CD4-positive, alpha-beta T cell (primary cell): ENCODE results near the gene GLI2. TPM values are rescaled to one million over a fixed set of nuclear protein-coding genes. Genes with fewer than 3 reads are reported as not detected.

ENCODE experiments used
- ATAC-seq: fragments of 200-7000 bp; cut with Tn5 transposase; one replicate; pipeline ENCODE4 v1.10.0; 2022; ENCODE audit warnings: mild to moderate bottlenecking; ENCODE audit not compliant: poor library complexity
- CTCF ChIA-PET: fragments of 350-600 bp; sonication (Branson Sonifier 250); formaldehyde crosslinking; loops from one replicate; lab custom pipeline; 2021; ENCODE audit warnings: antibody characterized with exemption, inconsistent platforms; lab: Charles Lee
- POLR2A ChIA-PET: fragments of 350-600 bp; sonication (Branson Sonifier 250); formaldehyde crosslinking; loops from one replicate; lab custom pipeline; 2021; ENCODE audit warnings: antibody characterized with exemption, inconsistent platforms; lab: Charles Lee
- DNase-seq, 14 experiments: peaks; one replicate each; pipeline ENCODE4 v3.0.0-alpha.2; 2013 to 2020; ENCODE audit warnings: mixed read lengths in 2 of 14
- H3K27ac ChIP-seq, 2 donors: one replicate each; pipeline versions ENCODE4 v1.5.1 to v1.7.0; 2013; ENCODE audit warnings: low read length in 2 of 2, low read depth in 1 of 2, mild to moderate bottlenecking in 1 of 2
- H3K27me3 ChIP-seq, 2 experiments: 1 replicate in 1 of 2; 2 replicates in 1 of 2; pipeline versions ENCODE4 v1.6.1 to v1.7.0; 2013; ENCODE audit warnings: low read length in 2 of 2, control low read depth in 1 of 2, mild to moderate bottlenecking in 1 of 2, moderate library complexity in 1 of 2; ENCODE audit not compliant: insufficient read depth in 2 of 2, control insufficient read depth in 1 of 2
- H3K36me3 ChIP-seq: one replicate; pipeline ENCODE4 v1.6.1; 2013; ENCODE audit warnings: low read length, control low read depth; ENCODE audit not compliant: insufficient read depth
- H3K4me1 ChIP-seq: one replicate; pipeline ENCODE4 v1.6.1; 2013; ENCODE audit warnings: low read length, control low read depth; ENCODE audit not compliant: insufficient read depth
- H3K4me3 ChIP-seq: one replicate; pipeline ENCODE4 v1.5.1; 2013; ENCODE audit warnings: mild to moderate bottlenecking, low read length, moderate library complexity
- H3K9me3 ChIP-seq, 2 experiments: 1 replicate in 1 of 2; 2 replicates in 1 of 2; pipeline versions ENCODE4 v1.6.1 to v1.7.0; 2013; ENCODE audit warnings: low read length in 2 of 2, mild to moderate bottlenecking in 2 of 2, control low read depth in 1 of 2, moderate library complexity in 1 of 2; ENCODE audit not compliant: control insufficient read depth in 1 of 2, insufficient read depth in 1 of 2
- H3K27ac Mint-ChIP-seq: one replicate; pipeline ENCODE4 v1.8.0; 2020; ENCODE audit warnings: mixed read lengths
- H3K27me3 Mint-ChIP-seq: one replicate; pipeline ENCODE4 v1.8.0; 2021; ENCODE audit warnings: mixed read lengths
- H3K36me3 Mint-ChIP-seq: one replicate; pipeline ENCODE4 v1.8.0; 2021; ENCODE audit warnings: low read depth, mixed read lengths
- H3K4me1 Mint-ChIP-seq: one replicate; pipeline ENCODE4 v1.8.0; 2021; ENCODE audit warnings: low read depth, mixed read lengths
- H3K4me3 Mint-ChIP-seq: one replicate; pipeline ENCODE4 v1.8.0; 2020; ENCODE audit warnings: mild to moderate bottlenecking, mixed read lengths
- H3K9me3 Mint-ChIP-seq: one replicate; pipeline ENCODE4 v1.8.0; 2020; ENCODE audit warnings: mixed read lengths
- intact Hi-C, 2 experiments: fragments of 100-400 bp; cut with DNase I in 1 of 2; cut with micrococcal nuclease in 1 of 2; formaldehyde crosslinking; loops; one replicate each; pipeline versions ENCODE4 v1.15.1 to v1.9.0; 2023 to 2025; cut with DNase I, micrococcal nuclease
- total RNA-seq, 174 experiments: library from RNA in 2 of 174; stranded (reverse) in 2 of 174; gene quantifications; one replicate each; pipeline ENCODE4 v1.2.3 and lab custom pipeline; 2021 to 2026
- TF ChIP-seq, protein P1 (sequence below): fragments of 200-600 bp; IDR thresholded peaks from one replicate; pipeline ENCODE4 v1.8.0; 2022; ENCODE audit warnings: antibody characterized with exemption, mild to moderate bottlenecking

The GLI2 gene
- total RNA-seq, 2 experiments from 2014 or later, result not detected

DNA sequence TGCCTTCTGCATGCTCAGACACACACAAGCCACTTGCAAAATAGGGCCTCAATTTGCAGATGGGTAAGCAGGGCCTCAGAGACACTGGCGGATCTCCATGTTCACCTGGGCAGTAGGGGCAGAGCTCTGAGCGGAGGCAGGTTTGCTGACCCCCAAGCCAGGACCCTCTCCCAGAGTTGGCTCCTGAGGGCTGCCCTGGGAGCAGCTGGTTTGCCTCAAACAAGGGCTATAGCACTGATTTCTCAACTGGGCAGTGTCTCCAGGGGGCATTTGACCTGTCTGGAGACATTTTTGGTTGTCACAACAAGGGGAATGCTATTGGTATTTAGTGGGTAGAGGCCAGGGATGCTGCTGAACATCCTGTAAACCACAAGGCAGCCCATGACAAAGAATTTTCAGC, 11.6 kb downstream of the GLI2 start:
- Histone ChIP-seq H3K27me3 (peaks cover 9 to 12% of the 10 kb centered on the region in 2 experiments), H3K36me3 (no peaks in the 10 kb centered on the region), H3K4me3 (no peak overlapping the region), H3K9me3 (peaks cover 0 to 7% of the 10 kb centered on the region in 2 experiments), H3K4me1 (no peaks in the 10 kb centered on the region), H3K27ac (no peak overlapping the region)
- no peaks in the 10 kb centered on the region for H3K9me3 Mint-ChIP-seq
- H3K4me1 Mint-ChIP-seq, result no peaks in the 10 kb centered on the region
- H3K27ac Mint-ChIP-seq, result no peak overlapping the region
- ATAC-seq, result no peak
- peaks cover 34% of the 10 kb centered on the region for H3K27me3 Mint-ChIP-seq
- H3K36me3 Mint-ChIP-seq, result no peaks in the 10 kb centered on the region
- TF ChIP-seq, protein P1, sequence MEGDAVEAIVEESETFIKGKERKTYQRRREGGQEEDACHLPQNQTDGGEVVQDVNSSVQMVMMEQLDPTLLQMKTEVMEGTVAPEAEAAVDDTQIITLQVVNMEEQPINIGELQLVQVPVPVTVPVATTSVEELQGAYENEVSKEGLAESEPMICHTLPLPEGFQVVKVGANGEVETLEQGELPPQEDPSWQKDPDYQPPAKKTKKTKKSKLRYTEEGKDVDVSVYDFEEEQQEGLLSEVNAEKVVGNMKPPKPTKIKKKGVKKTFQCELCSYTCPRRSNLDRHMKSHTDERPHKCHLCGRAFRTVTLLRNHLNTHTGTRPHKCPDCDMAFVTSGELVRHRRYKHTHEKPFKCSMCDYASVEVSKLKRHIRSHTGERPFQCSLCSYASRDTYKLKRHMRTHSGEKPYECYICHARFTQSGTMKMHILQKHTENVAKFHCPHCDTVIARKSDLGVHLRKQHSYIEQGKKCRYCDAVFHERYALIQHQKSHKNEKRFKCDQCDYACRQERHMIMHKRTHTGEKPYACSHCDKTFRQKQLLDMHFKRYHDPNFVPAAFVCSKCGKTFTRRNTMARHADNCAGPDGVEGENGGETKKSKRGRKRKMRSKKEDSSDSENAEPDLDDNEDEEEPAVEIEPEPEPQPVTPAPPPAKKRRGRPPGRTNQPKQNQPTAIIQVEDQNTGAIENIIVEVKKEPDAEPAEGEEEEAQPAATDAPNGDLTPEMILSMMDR, result no peak
- ChIA-PET POLR2A (no interaction called here), CTCF (no interaction called here)
- DNase-seq, result no peak
- no peak overlapping the region for H3K4me3 Mint-ChIP-seq
- intact Hi-C loops, result no loop called here

DNA sequence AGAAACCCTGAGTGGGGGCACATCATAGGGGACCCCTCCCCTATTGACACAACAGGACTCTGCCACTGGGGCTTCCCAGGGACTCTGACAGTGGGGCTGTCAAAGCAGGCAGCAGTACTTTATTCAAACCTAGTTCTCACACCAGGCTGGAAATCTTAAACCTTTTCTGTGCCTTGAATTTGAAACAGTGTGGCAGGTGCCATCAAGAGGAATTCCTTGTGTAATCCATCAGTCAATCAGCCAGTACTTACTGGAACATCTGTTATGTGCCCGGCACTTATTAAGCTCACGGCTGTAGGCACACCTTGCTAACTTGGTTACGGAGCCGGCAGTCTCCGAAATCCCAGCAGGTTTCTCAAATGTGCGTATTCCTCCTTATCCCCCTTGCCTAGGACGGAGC, 12.0 kb downstream of the GLI2 start:
- H3K27ac ChIP-seq, result no peak overlapping the region
- POLR2A ChIA-PET, result no interaction called here

DNA sequence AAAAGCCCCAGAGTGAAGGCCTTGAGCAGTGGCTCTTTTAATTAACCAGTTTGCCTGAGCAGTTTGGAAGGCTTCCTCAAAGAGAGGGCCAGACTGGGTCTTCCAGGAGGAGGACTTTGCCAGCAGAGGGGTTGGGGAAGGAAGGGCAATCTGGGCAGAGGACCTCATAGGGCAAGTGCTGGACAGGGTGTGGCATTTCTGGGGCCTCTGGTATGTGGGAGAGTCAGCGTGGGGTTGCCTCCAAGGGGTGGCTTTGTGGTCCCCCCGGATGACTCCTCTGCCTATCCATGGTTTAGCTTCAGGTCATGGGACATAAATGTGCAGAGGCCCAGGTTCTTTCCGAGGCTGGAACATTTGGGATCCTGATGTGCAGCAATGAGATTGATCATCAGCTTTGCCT, 12.6 kb downstream of the GLI2 start:
- Mint-ChIP-seq H3K27ac (no peak overlapping the region), H3K4me3 (no peak overlapping the region), H3K27me3 (peaks cover 24% of the 10 kb centered on the region), H3K9me3 (no peaks in the 10 kb centered on the region), H3K36me3 (no peaks in the 10 kb centered on the region), H3K4me1 (no peaks in the 10 kb centered on the region)
- Histone ChIP-seq H3K4me3 (no peak overlapping the region), H3K27ac (no peak overlapping the region), H3K27me3 (peaks cover 2 to 8% of the 10 kb centered on the region in 2 experiments), H3K9me3 (peaks cover 0 to 7% of the 10 kb centered on the region in 2 experiments), H3K36me3 (no peaks in the 10 kb centered on the region), H3K4me1 (no peaks in the 10 kb centered on the region)
- ATAC-seq (no peak), DNase-seq (no peak)
- POLR2A ChIA-PET, result no interaction called here
- intact Hi-C loops, result no loop called here
- CTCF ChIA-PET, result no interaction called here
- TF ChIP-seq, protein P1, result no peak

More for the DNA sequence above, 12.0 kb downstream of the GLI2 start:
- H3K4me3 ChIP-seq, result no peak overlapping the region
- H3K36me3 Mint-ChIP-seq, result no peaks in the 10 kb centered on the region
- H3K27me3 ChIP-seq, result peaks cover 8% of the 10 kb centered on the region in 2 experiments
- H3K4me1 ChIP-seq, result no peaks in the 10 kb centered on the region
- H3K9me3 ChIP-seq, result peaks cover 0 to 7% of the 10 kb centered on the region in 2 experiments
- DNase-seq, result no peak
- TF ChIP-seq, protein P1, result no peak
- H3K4me3 Mint-ChIP-seq, result no peak overlapping the region
- H3K4me1 Mint-ChIP-seq, result no peaks in the 10 kb centered on the region
- H3K36me3 ChIP-seq, result no peaks in the 10 kb centered on the region
- peaks cover 30% of the 10 kb centered on the region for H3K27me3 Mint-ChIP-seq
- no peak overlapping the region for H3K27ac Mint-ChIP-seq
- ATAC-seq, result no peak
- intact Hi-C loops, result no loop called here
- H3K9me3 Mint-ChIP-seq, result no peaks in the 10 kb centered on the region
- CTCF ChIA-PET, result no interaction called here
